ENCODE data around the gene DNAJC13.

- TF ChIP-seq ZNF565 (CRISPR knock-in tag; conservative IDR thresholded peaks at IDR 0.05; ENCODE audit: low read depth) (no peak), ZFP3 (CRISPR knock-in tag; IDR thresholded peaks at IDR 0.05) (no peak), ZC3H10 (CRISPR knock-in tag; IDR thresholded peaks at IDR 0.05) (no peak), PATZ1 (CRISPR knock-in tag; IDR thresholded peaks at IDR 0.05; ENCODE audit: borderline replicate concordance) (no peak), OSR1 (CRISPR knock-in tag; IDR thresholded peaks at IDR 0.05) (no peak)
Measured at GRCh38 chr3:132382267-132382666, 35.0 kb upstream of the DNAJC13 start.
